KOPT-K1 (cell line): ENCODE measurements around the gene GXYLT2.

Experiments used
- H3K27ac ChIP-seq: fragments of 200-600 bp; sonication (generic); 2 replicates; pipeline ENCODE4 v1.5.1; 2016; ENCODE audit warnings: antibody characterized with exemption, mild to moderate bottlenecking, low read depth, low read length; ENCODE audit not compliant: poor library complexity, severe bottlenecking
- H3K36me3 ChIP-seq: fragments of 200-600 bp; sonication (generic); 2 replicates; pipeline ENCODE4 v1.5.1; 2017; ENCODE audit warnings: antibody characterized with exemption, mild to moderate bottlenecking, low read length, moderate library complexity; ENCODE audit not compliant: insufficient read depth
- H3K9me3 ChIP-seq: fragments of 200-600 bp; sonication (generic); 2 replicates; pipeline ENCODE4 v1.5.1; 2017; ENCODE audit warnings: antibody characterized with exemption, low read length, mild to moderate bottlenecking; ENCODE audit not compliant: insufficient read depth, poor library complexity, severe bottlenecking

Gene GXYLT2

DNA sequence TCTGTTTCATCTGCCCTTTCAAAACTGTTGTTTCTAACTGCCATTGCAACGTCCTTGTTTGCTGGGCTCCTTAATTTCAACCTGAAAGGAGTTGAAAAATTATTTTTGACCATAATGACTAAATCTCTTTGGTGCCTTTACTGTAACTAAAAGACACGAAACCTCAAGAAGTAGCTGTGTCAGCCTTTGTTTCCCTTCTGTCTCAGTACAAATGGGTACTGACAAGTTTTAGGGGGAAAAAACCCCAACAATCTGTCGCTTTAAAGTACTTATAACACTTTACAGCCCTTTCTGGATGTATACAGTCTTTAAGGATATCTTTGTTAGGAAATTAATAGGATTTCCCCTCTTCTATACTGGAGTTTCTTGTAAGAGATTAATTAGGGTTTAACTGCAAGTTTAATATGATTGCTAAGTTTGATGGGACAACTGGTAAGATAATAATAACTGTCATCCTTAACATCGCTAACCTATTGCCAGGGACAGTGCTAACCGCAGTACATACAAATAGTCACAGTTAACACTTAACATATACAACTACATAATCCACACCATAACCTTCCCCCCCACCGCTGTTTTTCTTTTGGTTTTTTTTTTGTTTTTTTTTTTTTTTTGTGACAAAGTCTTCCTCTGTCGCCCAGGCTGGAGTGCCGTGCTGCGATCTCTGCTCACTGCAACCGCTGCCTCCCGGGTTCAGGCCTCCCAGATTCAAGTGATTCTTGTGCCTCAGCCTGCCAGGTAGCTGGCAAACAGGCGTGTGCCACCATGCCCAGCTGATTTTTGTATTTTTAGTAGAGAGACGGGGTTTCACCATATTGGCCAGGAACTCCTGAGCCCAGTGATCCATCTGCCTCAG, 1.7 kb downstream of the GXYLT2 start:
- peaks cover 9% of the 10 kb centered on the region for H3K36me3 ChIP-seq
- peak overlapping the region; percentile 82 for H3K27ac ChIP-seq

DNA sequence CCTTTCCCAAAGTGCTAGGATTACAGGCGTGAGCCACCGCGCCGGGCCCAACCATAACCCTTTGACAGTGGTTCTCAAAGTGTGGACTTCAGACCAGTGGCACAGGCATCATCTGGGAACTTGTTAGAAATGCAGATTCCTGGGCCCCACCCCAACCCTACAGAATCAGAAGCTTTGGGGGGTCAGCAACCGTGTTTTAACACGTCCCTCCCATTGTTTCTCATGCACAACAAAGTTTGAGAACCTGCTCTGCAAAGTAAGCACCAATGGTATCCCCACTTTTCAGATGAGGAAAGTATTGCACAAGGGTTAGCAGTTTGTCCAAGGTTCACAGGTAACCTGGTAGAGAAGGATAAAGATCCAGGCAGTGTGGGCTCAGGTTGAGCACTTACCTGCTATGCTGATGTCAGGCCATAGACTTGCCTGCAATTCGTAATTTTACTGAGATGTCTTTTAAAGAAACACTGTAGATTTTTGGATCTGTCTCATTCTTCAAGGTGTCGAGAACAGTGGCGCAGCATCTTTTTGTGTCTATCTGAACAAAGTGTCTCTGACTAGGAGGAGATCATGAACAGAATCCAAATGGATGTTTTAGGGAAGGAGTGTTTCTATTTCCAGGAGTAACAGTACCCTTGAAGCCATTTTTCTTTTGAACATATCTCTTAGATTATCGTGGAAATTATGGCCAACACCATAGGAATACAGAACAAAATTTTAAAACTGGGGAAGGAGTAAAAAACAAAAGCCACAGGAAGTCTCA, 2.5 kb downstream of the GXYLT2 start:
- Histone ChIP-seq H3K27ac (peak overlapping the region; percentile 82), H3K36me3 (peaks cover 17% of the 10 kb centered on the region), H3K9me3 (no peaks in the 10 kb centered on the region)

More for the DNA sequence above, 1.7 kb downstream of the GXYLT2 start:
- H3K9me3 ChIP-seq: no peaks in the 10 kb centered on the region

DNA sequence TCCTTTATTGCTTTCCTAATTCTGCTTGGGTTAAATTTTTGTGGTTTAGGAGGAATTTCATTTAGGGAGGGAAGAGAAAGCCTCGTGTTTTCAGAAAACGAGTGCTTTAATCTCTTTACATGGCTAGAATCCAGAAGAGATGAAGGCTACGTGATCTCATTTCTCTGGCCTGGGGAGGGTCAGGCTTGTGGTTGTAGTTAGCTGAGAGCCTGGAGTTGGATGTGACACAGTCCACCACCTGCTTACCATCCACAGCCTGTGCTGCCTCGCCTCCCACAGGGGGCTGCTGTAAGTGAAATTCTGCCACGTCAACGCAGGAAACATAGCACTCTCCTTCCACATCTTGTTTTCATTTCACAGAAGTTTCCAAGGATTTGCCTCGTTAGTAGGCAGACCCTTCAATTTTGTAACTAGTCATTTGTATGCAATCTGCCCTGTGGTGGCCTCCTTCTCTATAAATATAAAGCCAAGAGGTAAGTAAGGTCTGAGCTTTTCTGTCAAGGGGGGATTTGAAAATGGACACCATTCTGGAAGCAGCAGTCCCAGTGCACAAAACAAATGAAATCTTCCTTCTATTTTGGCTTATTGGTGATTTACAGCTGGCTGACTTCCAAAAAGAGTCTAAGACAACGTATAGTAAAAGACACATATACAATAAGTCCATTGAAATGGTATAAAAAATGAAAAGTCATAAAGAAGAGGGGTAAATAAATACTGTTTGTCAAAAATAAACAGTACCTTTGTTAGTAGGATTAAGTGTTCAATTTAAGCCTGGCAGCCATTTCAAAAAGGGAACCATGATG, 3.4 kb downstream of the GXYLT2 start:
- Histone ChIP-seq H3K27ac (peak overlapping the region; percentile 82), H3K36me3 (peaks cover 26% of the 10 kb centered on the region), H3K9me3 (no peaks in the 10 kb centered on the region)

DNA sequence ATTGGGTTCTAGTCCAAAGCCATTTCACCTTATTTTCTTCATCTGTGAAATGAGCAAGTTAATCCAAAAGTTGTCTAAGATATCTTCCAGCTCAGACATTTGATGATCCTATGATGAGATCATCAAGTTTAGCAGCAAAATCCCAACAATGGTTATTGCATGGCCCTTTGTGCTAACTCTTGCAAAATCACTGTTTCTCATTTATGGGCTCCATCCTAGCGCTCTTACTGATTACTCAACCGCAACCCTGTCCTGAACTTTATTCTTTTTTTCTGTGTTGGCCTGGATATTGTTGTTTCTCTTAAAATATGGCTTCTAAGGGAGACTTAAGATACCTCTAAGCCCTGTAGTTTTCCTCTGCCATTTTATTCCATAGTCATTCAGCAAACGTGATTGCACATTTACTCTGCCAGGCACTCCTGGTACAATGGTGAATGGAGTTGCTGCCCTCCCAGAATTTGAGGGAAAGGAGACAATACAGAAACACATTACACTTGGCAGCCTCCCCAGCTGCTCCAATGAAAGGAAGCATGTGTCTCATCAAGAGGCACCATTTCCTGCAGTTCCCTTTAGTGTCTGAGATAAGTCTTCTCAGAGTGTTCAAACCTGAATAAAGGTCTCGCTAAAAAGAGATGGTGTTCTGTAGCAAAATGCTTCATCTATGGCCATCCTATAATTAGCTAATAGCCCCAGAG, 4.4 kb downstream of the GXYLT2 start:
- Histone ChIP-seq H3K9me3 (no peaks in the 10 kb centered on the region), H3K27ac (peak overlapping the region; percentile 82), H3K36me3 (peaks cover 36% of the 10 kb centered on the region)

GRCh38 chr3:72892870-72893269, 5.0 kb downstream of the GXYLT2 start:
- H3K36me3 ChIP-seq: peaks cover 40% of the 10 kb centered on the region
- H3K9me3 ChIP-seq: no peaks in the 10 kb centered on the region
- H3K27ac ChIP-seq: peak overlapping the region; percentile 82

DNA sequence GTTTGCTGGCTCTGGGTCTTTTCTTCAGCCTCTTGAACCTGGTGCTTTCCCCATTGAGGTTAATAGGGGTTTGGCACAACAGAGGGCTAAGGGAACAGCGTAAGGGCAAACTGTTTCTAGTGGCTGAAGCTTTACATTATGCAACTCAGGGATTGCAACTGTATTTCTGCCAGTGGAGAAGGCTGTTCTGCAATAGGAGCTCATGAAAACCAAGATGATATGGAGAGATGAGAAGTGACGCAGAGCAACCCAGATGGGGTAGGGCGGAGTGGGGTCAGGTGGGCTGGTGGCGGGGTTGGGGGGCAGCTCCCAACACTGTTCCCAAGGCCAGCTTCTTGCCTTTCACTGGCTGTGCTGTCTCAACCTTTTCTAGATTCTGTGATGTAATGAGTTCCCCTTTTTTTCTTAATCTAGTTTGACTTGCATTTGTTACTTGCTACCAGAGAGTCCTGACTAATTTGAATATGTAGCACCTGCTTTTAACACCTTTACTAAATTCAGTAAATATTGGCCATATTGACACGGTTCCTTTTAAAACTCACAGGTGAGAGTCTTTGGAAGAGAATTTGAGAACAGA, 7.2 kb downstream of the GXYLT2 start:
- Histone ChIP-seq H3K36me3 (peaks cover 60% of the 10 kb centered on the region), H3K27ac (no peak overlapping the region), H3K9me3 (no peaks in the 10 kb centered on the region)

DNA sequence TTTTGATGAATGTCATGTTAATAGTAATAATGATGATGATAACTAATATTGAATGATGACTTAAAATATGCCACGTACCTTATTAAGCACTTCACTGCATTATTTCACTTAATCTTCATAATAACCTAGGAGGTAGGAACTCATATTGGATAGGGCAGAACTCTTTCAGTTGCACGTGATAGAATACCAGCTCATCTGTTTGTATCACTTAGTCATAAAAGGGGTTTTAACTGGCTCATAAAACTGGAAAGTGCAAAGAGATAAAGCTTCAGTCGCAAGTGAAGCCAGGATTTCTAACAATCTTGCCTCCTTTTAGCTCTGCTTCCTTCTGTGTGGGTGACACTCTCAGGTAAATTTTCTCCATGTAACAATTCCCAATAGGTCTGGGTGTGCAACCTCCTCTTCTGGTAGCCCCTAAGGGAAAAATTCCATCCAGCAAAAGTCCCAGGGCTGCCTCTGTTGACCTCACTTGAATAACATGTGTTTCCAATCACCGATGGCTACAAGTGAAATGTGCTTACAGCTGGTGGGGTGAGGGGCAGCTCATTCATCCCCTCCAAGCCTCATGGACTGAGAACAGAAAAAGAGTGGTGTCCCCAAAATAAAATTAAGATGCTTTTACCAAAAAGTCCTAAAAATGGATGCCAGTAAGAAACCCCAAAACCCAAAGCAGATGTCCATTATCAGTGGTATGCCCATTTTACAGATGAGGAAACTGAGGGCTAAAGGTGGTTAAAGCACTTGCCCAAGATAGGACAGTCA, 9.3 kb downstream of the GXYLT2 start:
- Histone ChIP-seq H3K36me3 (peaks cover 67% of the 10 kb centered on the region), H3K9me3 (no peaks in the 10 kb centered on the region)

GRCh38 chr3:72897758-72898007, 9.8 kb downstream of the GXYLT2 start:
- H3K9me3 ChIP-seq: no peaks in the 10 kb centered on the region
- no peak overlapping the region for H3K27ac ChIP-seq
- H3K36me3 ChIP-seq: peaks cover 67% of the 10 kb centered on the region

More for the DNA sequence above, 9.3 kb downstream of the GXYLT2 start:
- peak overlapping the region; percentile 13 for H3K27ac ChIP-seq

DNA sequence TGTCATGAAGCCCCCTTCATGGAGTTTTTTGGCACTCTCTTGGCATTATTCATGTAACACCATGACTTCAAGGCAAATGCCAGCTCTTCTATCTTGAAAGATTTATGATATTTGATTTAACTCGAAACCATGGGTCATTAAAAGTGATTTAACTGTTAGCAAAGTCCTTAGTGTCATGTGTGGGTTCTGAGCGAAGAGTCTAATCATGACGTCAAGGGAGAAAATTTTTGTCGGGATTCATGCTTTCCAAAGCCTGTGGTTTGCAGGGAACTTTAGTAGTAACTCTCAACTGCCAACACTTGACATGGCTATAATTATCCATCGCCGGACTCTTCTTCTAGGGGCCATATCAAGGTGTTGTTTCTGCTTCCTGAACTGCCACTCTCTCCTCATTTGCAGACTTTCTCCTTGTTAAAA, 11.5 kb downstream of the GXYLT2 start:
- H3K36me3 ChIP-seq: peaks cover 60% of the 10 kb centered on the region
- H3K9me3 ChIP-seq: no peaks in the 10 kb centered on the region
- no peak overlapping the region for H3K27ac ChIP-seq

GRCh38 chr3:72900048-72900447, 12.2 kb downstream of the GXYLT2 start:
- H3K36me3 ChIP-seq: peaks cover 53% of the 10 kb centered on the region
- H3K9me3 ChIP-seq: no peaks in the 10 kb centered on the region
- no peak overlapping the region for H3K27ac ChIP-seq

DNA sequence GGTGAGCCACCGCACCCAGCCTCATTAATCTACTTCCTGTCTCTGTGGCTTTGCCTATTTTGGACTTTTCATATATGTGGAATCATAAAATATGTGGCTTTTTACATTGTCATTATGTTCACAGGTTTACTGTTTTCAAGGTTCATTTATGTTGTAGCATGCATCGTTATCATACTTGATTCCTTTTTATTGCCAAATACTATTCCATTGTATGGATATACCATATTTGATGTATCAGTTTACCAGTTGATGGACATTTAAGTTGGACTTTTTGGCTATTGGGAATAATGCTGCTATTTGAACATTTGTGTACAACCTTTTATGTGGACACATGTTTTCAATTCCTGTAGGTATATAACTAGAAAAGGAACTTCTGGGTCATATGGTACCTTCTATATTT, 14.0 kb downstream of the GXYLT2 start:
- H3K9me3 ChIP-seq: no peaks in the 10 kb centered on the region
- H3K36me3 ChIP-seq: peaks cover 38% of the 10 kb centered on the region
- H3K27ac ChIP-seq: no peak overlapping the region

DNA sequence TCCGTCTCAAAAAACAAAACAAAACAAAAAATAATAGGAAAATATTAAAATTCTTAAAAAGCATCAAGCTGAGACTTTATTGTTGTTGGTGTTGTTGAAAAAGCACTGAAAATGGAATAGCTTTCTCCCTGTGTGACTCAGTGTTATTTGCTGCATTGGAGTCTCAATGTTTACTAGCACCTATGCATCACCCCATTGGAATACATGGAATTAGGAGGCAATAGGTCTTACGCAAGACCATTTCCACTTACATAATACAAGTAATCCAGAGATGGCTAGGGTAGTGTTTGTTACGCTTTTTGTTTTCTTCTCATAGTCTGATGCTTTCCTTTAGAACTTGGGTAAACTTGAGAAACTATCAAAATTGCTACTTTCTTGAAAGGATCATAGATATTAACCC, 15.2 kb downstream of the GXYLT2 start:
- H3K9me3 ChIP-seq: no peaks in the 10 kb centered on the region
- H3K36me3 ChIP-seq: peaks cover 41% of the 10 kb centered on the region
- no peak overlapping the region for H3K27ac ChIP-seq

DNA sequence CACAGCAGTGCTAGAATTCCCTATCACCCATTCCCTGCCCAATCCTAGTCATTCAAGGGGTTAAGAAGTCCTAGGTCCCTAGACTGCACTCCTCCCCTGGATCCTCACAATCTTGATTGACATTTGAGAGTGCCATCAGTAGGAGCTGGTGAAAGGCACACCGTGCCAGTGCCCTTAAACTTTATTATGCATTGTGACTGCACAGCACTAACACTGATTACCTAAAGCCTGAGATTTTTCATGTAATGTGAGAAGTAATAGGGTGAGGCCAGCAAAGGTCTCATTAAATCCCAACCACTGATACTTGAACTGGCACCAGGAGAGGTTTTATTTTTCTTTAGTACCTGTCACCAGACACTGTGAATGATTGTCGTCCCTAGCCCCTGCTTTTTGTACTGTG, 16.3 kb downstream of the GXYLT2 start:
- no peak overlapping the region for H3K27ac ChIP-seq
- peaks cover 43% of the 10 kb centered on the region for H3K36me3 ChIP-seq
- H3K9me3 ChIP-seq: no peaks in the 10 kb centered on the region

DNA sequence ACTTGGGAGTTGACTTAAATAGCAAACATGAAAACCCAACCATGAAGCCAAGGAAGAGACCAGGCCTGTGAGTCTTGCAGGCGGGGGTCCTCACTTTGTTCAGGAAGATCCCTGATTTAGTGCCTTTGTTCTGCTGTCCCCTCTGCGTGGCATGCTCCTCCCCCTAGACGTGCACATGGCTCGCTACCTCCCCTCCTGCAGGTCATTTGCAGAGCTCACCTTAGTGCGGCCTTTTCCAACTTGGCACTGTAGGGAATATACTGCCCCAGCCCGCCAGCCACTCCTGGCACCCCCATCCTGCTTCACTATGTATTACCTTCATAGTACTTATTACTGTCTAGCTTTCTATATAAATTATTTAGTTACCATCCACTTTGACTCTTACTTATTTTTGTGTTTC, 18.3 kb downstream of the GXYLT2 start:
- Histone ChIP-seq H3K27ac (no peak overlapping the region), H3K36me3 (peaks cover 47% of the 10 kb centered on the region), H3K9me3 (no peaks in the 10 kb centered on the region)
